HUDEP-2 (cell line): Measurements from ENCODE around the gene FARP1.
"Not testable (repeated sequence)": the region's sequence is repeated elsewhere in the genome, so short reads cannot be mapped to it uniquely, and the experiment has no call there.

Experiments
- DNase-seq, 76 experiments: peaks; one replicate each; lab custom pipeline; 2025; ENCODE audit not compliant: unreplicated experiment in 76 of 76; lab: John Stamatoyannopoulos, UW

The FARP1 gene

GRCh38 chr13:98223741-98224140 lies 80.8 kb downstream of the FARP1 start:
- DNase-seq = no peak

- no peak for DNase-seq
Measured at GRCh38 chr13:98224557-98224956, 81.7 kb downstream of the FARP1 start.

DNA sequence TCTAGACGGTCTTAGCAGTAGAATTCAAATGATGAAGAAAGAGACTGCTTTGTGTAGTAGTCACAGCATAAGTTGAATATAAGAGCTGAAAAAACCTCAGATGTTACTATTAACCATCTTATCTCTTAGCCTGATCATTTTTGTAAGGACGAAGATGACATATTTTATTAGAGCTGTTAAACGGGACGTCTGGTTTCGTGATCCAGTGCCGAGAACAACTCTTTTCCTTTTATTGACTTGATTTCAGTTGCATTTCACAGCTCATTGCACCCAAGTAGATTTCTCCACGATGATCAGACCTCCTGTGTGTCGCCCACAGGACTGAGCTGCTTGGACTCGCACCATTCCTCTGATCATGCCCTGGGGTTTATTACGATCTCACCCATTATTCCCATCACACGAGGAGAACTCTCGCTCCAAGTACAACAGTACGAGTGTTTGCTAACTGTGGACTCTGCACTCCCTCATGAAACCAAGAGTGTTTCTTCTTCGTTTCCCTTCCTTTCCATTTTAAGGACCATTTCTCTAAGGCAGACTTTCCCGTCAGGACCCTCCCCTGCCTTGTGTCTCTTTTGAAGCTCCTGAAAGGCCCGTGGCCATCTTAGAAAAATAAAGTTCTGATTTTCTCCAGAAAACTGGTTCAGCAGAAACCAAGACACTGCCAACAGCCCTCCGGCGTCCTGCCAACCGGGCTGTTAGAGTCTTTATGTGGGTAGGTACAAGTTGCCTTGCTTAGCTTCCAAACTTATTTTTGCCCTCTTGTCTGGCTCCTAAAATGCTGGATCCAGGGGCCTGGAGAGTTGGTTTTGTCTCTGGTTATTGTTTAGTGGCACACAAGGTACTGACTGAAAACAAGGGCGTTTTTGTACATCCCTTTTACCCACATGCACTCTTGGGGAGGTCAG lies 82.4 kb downstream of the FARP1 start:
- DNase-seq = no peak

GRCh38 chr13:98226496-98226895 lies 83.6 kb downstream of the FARP1 start:
- no peak for DNase-seq

DNA sequence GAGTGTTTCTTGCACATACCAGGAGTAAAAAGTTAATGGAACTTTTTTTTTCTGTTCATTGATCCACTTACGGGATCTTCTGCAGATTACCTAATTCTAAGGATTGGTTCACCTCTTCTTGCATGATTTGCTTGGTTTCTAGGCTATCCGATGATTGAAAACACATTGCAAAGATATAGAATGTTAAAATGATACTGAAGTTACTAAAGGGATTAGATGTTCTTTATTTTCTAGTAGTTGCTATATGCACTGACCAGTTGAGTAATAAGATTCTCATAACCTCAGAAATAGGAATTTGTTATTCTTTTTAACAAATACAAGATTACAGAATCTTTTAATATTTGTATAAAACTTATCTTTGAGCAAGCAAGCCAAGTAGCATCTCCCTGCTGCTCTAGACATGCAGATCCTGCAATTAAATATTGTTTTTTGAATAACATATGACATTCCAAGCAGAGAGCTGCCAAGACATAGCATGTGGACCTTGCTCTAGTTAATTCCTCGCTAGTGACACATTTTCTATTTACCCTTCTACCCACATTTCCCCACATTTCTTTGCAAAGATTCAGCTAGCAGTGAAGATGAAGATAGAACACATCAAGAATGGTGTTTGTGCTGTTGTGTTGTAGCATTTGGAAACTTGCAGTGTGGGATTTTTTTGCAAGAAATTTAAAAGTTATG lies 85.9 kb downstream of the FARP1 start:
- DNase-seq = no peak

DNA sequence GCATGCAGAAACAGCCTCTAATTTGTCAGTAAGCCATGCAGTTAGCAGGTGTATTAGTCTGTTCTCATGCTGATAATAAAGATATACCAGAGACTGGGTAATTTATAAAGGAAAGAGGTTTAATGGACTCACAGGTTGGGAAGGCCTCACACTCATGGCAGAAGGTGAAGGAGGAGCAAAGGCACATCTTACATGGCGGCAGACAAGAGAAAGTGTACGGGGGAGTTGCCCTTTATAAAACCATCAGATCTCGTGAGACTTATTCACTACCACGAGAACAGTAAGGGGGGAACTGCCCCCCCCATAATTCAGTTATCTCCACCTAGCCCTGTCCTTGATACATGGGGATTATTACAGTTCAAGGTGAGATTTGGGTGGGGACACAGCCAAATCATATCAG lies 87.9 kb downstream of the FARP1 start:
- DNase-seq = not testable (repeated sequence)

DNA sequence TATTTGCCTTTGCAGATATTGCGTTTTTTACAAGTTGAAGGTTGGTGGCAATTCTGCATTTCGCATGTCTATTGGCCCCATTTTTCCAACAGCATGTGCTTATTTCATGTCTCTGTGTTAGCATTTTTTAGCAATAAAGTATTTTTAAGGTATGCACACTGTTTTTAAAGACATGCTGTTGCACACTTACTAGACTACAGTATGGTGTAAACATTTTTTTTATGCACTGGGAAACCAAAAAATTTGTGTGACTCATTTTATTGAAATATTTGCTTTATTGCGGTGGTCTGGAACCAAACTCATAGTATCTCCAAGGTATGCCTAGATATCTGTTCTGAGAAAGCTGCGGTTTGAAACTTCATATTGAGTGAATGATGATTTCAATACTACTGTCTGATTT lies 89.6 kb downstream of the FARP1 start:
- DNase-seq = no peak

DNA sequence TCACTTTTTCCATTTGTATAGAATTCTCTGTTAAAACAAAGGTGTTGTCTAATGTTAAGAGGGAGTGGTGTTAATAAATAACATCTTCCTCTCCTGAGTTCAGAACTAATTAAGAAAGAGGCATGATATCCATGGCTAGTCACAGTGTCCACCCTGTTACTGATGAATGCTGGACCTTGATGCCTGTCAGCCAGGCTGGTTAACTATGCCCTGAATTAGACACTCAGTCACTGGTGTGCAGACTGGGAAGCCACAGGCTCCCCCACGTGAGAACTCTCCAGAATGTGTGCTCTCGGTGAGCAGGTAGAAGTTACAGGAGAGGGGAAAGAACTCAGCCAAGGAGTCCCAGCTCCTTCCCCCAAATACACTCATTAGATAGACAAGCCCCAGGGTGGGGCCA lies 90.2 kb downstream of the FARP1 start:
- no peak for DNase-seq

DNA sequence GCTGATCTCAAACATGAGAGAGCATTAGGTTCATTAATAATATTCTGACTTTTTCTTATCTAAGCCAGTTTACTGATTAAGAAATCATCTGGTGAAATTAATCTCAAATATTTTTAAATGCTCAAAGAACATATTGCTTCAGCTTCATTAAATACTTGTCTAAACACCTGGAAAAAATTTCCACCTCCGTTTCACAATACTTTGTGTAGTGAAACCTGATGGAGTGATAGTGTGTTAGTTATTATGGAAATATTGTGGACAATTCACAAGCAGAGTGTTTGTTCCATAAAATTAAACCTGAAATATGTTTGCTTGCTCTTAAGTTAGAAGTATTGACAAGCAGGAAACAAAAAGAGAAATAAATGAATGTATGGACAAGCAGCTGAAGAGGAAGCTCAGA lies 91.5 kb downstream of the FARP1 start:
- DNase-seq = no peak

- no peak for DNase-seq
Measured at GRCh38 chr13:98236197-98236596, 93.3 kb downstream of the FARP1 start.

DNA sequence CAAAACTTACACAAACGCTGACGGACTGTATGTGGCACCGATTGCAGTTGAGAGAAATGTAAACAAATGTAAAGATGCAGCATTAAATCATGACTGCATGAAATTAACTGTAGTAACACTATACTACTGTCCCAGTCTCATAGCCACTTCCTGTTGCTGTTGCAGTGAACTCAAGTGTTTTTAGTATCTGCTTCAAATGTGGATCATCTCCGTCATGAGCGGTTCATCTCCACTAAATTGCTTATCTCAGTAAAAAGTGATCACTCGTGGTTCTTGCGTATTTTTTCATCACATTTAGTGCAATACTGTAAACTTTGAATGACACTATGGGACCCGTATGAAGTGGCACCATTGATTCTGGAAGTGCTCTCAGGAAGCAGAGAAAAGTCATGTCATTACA lies 94.4 kb downstream of the FARP1 start:
- DNase-seq = no peak

- no peak for DNase-seq
Measured at GRCh38 chr13:98239162-98240076, 96.5 kb downstream of the FARP1 start.

DNA sequence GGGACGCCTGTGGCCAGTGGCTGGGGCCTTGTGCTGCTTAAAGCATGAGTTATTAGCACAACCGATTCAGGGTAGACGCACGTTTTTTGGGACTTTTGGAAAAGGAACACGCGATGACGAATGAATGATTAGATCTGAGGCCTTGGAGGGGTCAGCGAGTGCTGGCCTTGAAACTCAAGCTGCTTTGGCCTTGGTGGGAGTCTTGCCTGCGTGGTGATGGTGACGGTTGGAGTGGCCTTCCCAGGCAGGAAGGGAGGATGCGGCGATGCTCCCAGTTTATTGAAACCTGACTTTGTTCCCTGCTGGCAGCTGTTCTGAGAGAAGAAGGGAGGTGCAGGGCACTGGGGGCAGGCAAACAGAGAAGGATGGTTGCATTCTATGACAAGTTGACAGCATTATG lies 97.2 kb downstream of the FARP1 start:
- no peak for DNase-seq

DNA sequence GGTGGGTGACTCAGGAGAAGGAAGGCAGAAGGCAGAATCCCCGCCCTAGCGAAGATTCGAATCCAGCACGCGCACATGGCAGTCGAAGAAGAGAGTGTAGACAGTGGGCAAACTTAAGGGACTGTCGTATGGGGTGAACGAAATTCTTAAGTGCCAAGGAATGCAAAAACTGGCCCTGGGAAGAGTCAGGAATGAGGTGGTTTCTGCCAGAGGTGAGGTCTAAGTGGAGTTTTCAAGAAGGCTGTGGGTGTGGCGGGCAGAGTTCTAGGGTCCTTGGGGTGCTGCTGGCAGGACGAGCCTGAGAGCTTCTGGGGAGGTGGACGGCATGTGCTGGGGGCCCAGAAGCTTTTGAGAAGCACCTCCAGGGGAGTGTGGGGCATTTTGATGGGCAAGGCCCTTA lies 98.1 kb downstream of the FARP1 start:
- no peak for DNase-seq

- no peak for DNase-seq
Measured at GRCh38 chr13:98241976-98242375, 99.1 kb downstream of the FARP1 start.

DNA sequence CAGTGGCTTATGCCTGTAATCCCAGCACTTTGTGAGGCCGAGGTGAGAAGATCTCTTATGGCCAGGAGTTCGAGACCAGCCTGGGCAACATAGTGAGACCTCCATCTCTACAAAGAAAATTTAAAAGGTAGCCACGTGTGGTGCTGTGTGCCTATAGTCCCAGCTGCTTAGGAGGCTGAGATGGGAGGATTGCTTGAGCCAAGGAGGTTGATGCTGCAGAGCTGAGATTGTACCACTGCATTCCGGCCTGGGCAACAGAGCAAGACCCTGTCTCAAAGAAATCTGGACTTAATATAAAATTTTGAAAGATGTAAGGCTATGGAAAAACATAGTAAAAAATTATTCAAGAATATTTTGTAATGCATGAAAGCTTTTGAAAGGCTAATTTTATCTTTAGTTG lies 99.5 kb downstream of the FARP1 start:
- DNase-seq = no peak

- no peak for DNase-seq
Measured at GRCh38 chr13:98243929-98244272, 101.0 kb downstream of the FARP1 start.

GRCh38 chr13:98246538-98247172 lies 103.8 kb downstream of the FARP1 start:
- no peak for DNase-seq

DNA sequence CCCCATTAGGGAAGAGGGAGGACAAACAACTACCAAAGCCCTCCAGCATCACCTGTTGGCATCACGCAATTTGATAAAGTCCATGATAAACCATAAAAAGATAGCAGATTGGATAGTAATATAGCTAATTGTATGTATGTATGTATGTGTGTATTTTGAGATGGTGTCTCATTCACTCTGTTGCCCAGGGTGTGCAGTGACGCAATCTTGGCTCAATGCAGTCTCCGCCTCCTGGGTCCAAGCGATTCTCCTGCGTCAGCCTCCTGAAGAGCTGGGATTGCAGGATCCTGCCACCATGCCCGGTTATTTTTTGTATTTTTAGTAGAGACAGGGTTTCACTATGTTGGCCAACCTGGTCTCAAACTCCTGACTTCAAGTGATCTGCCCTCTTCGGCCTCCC lies 108.8 kb downstream of the FARP1 start:
- no peak for DNase-seq

DNA sequence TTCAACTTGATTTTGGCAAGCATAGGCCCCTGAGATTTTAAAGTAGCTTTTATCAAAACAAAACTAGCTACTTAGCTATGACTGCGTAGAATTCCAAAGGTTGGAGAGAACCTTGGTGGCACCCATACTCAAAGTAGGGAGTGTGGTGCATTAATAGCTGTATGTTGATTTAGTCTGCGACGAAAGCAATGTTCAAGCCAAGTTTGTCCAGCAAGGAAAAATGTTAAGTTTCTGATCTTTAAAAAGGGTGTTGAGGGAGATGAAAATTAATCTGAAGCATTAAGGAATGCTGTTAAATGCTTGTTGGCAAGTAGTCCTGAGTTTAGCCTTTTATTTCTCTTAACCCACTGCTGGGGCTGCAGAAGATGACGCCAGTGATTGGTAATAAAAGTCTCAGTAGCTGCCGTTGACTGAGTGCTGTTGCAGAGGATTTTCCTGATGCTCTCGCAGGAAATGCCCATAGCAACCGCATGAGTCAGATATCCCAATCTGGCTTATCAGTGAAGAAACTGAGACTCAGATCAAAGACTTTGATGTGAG lies 110.1 kb downstream of the FARP1 start:
- no peak for DNase-seq

DNA sequence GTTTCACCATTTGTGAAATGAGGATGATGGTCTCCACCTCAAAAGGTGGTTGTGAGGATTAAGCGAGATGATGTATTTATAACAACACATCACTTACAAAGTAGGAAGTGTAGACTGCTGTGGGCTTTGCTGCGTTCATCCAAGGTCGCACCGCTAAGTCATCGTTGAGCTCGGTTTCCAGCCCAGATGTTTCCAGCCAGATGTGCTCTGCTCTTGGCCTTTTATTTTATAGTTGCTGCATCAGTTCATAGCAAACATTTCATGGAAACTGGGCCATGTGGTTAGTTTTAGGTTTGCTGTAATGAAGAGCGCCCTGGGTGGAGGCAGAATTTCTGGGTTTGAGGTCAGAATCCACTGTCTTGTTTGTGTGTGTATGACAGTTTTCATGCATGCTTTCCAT lies 110.6 kb downstream of the FARP1 start:
- no peak for DNase-seq
